Measurements from ENCODE around the gene CPED1.

The CPED1 gene

DNA sequence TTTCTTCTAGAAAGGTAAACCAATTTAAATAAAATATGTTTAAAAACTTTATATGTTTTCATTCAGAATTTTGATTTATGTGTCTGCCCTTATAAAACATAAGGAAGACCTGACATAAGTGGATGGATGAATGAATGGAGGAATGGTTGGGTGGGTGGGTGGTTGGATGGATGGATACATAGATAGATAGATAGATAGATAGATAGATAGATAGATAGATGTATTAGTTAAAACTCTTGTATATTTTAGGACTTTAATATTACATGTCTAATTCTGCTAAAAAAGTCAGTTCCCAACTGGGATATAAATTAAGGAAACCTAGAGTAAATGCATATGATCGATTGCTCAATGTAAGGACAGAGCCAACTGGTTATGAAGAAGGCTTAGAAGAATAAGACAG, 184.0 kb downstream of the CPED1 start:
- Histone ChIP-seq H3K4me3 (ENCODE audit: low read length in 2 of 2) (no peak overlapping the region), H3K27ac (replicated peaks; ENCODE audit: low read length) (no peak overlapping the region), H3K27me3 (ENCODE audit: control insufficient read depth in 3 of 3, insufficient read depth in 3 of 3, low read depth in 1 of 3, low read length in 3 of 3) (no peaks in the 10 kb centered on the region), H3K4me2 (ENCODE audit: insufficient read depth, low read length, poor library complexity, severe bottlenecking) (no peak overlapping the region), H3K4ac (ENCODE audit: low read length) (no peak overlapping the region), H3K18ac (ENCODE audit: low read length) (no peak overlapping the region), H2BK120ac (ENCODE audit: low read depth, low read length) (no peak overlapping the region), H3K9ac (ENCODE audit: low read depth, low read length, poor library complexity) (no peak overlapping the region), H3K4me1 (ENCODE audit: control insufficient read depth in 2 of 2, insufficient read depth in 1 of 2, low read depth in 1 of 2, low read length in 2 of 2) (no peaks in the 10 kb centered on the region), H4K8ac (ENCODE audit: low read depth, low read length) (no peak overlapping the region), H3K79me1 (ENCODE audit: low read depth, low read length) (no peaks in the 10 kb centered on the region), H4K91ac (ENCODE audit: low read depth, low read length, poor library complexity) (no peak overlapping the region), H3K9me3 (replicated peaks in 1 of 2; ENCODE audit: control insufficient read depth in 2 of 2, insufficient read depth in 1 of 2, low read depth in 1 of 2, low read length in 2 of 2) (no peaks in the 10 kb centered on the region), H2AK5ac (ENCODE audit: low read depth, low read length) (no peak overlapping the region), H2BK5ac (ENCODE audit: low read length) (no peak overlapping the region), H2BK12ac (ENCODE audit: low read length) (no peak overlapping the region), H2BK15ac (ENCODE audit: low read length) (no peak overlapping the region), H3K23ac (ENCODE audit: low read depth, low read length, poor library complexity) (no peak overlapping the region), H3K36me3 (replicated peaks in 1 of 2; ENCODE audit: control insufficient read depth in 2 of 2, insufficient read depth in 2 of 2, low read length in 2 of 2) (no peaks in the 10 kb centered on the region), H2AFZ (ENCODE audit: low read length) (no peak overlapping the region), H3K14ac (ENCODE audit: low read length) (no peak overlapping the region)
- DNase-seq (ENCODE audit: low spot score): no peak
- WGBS, 2 donors (ENCODE audit: extremely low coverage in 2 of 2, insufficient read length in 2 of 2, insufficient replicate concordance in 1 of 2): no CpG with 5 or more reads among the region's 1 CpG

DNA sequence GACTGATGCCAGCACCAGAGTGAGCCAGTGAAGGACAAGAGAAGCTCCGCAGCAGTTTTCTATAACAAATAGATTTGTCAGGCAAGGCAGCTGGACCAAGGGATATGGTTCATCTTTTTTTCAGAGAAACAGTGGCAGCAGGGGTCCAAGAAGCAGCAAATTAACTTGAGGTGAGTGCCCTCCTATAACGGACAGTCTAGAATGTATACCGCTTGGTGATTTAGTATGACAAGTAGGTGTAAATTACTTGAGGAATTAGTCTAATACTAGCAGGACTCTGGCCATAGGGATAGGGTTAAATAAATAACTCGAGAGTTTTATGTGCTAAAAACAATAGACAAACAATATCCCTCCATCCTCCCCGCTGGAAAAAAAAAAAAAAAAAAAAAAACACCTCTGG, 187.3 kb downstream of the CPED1 start:
- Histone ChIP-seq H4K8ac (ENCODE audit: low read depth, low read length) (no peak overlapping the region), H3K4me2 (ENCODE audit: insufficient read depth, low read length, poor library complexity, severe bottlenecking) (no peak overlapping the region), H3K4me3 (ENCODE audit: low read length in 2 of 2) (no peak overlapping the region), H3K36me3 (replicated peaks in 1 of 2; ENCODE audit: control insufficient read depth in 2 of 2, insufficient read depth in 2 of 2, low read length in 2 of 2) (no peaks in the 10 kb centered on the region), H3K9ac (ENCODE audit: low read depth, low read length, poor library complexity) (no peak overlapping the region), H3K27me3 (ENCODE audit: control insufficient read depth in 3 of 3, insufficient read depth in 3 of 3, low read depth in 1 of 3, low read length in 3 of 3) (no peaks in the 10 kb centered on the region), H3K27ac (replicated peaks; ENCODE audit: low read length) (no peak overlapping the region), H2AK5ac (ENCODE audit: low read depth, low read length) (no peak overlapping the region), H2AFZ (ENCODE audit: low read length) (no peak overlapping the region), H2BK120ac (ENCODE audit: low read depth, low read length) (no peak overlapping the region), H3K9me3 (replicated peaks in 1 of 2; ENCODE audit: control insufficient read depth in 2 of 2, insufficient read depth in 1 of 2, low read depth in 1 of 2, low read length in 2 of 2) (no peaks in the 10 kb centered on the region), H3K4me1 (ENCODE audit: control insufficient read depth in 2 of 2, insufficient read depth in 1 of 2, low read depth in 1 of 2, low read length in 2 of 2) (no peaks in the 10 kb centered on the region), H3K14ac (ENCODE audit: low read length) (no peak overlapping the region), H2BK5ac (ENCODE audit: low read length) (no peak overlapping the region), H2BK12ac (ENCODE audit: low read length) (no peak overlapping the region), H2BK15ac (ENCODE audit: low read length) (no peak overlapping the region), H3K79me1 (ENCODE audit: low read depth, low read length) (no peaks in the 10 kb centered on the region), H3K4ac (ENCODE audit: low read length) (no peak overlapping the region), H4K91ac (ENCODE audit: low read depth, low read length, poor library complexity) (no peak overlapping the region), H3K18ac (ENCODE audit: low read length) (no peak overlapping the region), H3K23ac (ENCODE audit: low read depth, low read length, poor library complexity) (no peak overlapping the region)
- DNase-seq (ENCODE audit: low spot score): no peak
- no CpG with 5 or more reads among the region's 5 CpGs for WGBS, 2 donors (ENCODE audit: extremely low coverage in 2 of 2, insufficient read length in 2 of 2, insufficient replicate concordance in 1 of 2)

DNA sequence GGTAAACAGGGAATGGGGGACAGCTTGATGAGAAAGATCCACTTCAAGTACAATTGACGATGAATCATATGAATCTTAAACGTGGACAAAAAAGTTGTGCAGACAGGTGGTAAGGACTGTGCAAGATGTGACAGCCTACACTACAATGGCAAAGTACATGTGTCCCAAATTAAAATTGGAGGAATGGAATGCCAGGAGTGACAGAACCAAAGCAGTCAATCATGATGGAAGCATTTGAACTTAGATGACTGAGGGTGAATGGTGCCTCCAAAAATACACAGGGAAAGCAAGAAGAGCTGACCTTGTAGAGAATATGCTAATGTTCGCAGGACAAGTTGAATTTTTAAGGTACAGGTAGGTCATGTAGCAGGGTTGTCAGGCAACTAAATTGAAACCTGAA, 189.9 kb downstream of the CPED1 start:
- no peak overlapping the region for H3K9ac ChIP-seq (ENCODE audit: low read depth, low read length, poor library complexity)
- H3K4me2 ChIP-seq (ENCODE audit: insufficient read depth, low read length, poor library complexity, severe bottlenecking): no peak overlapping the region
- no peak overlapping the region for H3K18ac ChIP-seq (ENCODE audit: low read length)
- H3K79me1 ChIP-seq (ENCODE audit: low read depth, low read length): no peaks in the 10 kb centered on the region
- no peak overlapping the region for H2BK12ac ChIP-seq (ENCODE audit: low read length)
- no peak overlapping the region for H2BK120ac ChIP-seq (ENCODE audit: low read depth, low read length)
- no peak overlapping the region for H2BK5ac ChIP-seq (ENCODE audit: low read length)
- no peak overlapping the region for H2BK15ac ChIP-seq (ENCODE audit: low read length)
- H3K27me3 ChIP-seq (ENCODE audit: control insufficient read depth in 3 of 3, insufficient read depth in 3 of 3, low read depth in 1 of 3, low read length in 3 of 3): no peaks in the 10 kb centered on the region
- no peak overlapping the region for H2AFZ ChIP-seq (ENCODE audit: low read length)
- no peak overlapping the region for H4K8ac ChIP-seq (ENCODE audit: low read depth, low read length)
- H3K14ac ChIP-seq (ENCODE audit: low read length): no peak overlapping the region
- no peaks in the 10 kb centered on the region for H3K36me3 ChIP-seq (replicated peaks in 1 of 2; ENCODE audit: control insufficient read depth in 2 of 2, insufficient read depth in 2 of 2, low read length in 2 of 2)
- no CpG with 5 or more reads among the region's 3 CpGs for WGBS, 2 donors (ENCODE audit: extremely low coverage in 2 of 2, insufficient read length in 2 of 2, insufficient replicate concordance in 1 of 2)
- no peaks in the 10 kb centered on the region for H3K9me3 ChIP-seq (replicated peaks in 1 of 2; ENCODE audit: control insufficient read depth in 2 of 2, insufficient read depth in 1 of 2, low read depth in 1 of 2, low read length in 2 of 2)
- H3K4me3 ChIP-seq (ENCODE audit: low read length in 2 of 2): no peak overlapping the region
- no peak for DNase-seq (ENCODE audit: low spot score)
- H3K27ac ChIP-seq (replicated peaks; ENCODE audit: low read length): no peak overlapping the region
- no peaks in the 10 kb centered on the region for H3K4me1 ChIP-seq (ENCODE audit: control insufficient read depth in 2 of 2, insufficient read depth in 1 of 2, low read depth in 1 of 2, low read length in 2 of 2)
- H2AK5ac ChIP-seq (ENCODE audit: low read depth, low read length): no peak overlapping the region
- H3K23ac ChIP-seq (ENCODE audit: low read depth, low read length, poor library complexity): no peak overlapping the region
- H3K4ac ChIP-seq (ENCODE audit: low read length): no peak overlapping the region
- no peak overlapping the region for H4K91ac ChIP-seq (ENCODE audit: low read depth, low read length, poor library complexity)

DNA sequence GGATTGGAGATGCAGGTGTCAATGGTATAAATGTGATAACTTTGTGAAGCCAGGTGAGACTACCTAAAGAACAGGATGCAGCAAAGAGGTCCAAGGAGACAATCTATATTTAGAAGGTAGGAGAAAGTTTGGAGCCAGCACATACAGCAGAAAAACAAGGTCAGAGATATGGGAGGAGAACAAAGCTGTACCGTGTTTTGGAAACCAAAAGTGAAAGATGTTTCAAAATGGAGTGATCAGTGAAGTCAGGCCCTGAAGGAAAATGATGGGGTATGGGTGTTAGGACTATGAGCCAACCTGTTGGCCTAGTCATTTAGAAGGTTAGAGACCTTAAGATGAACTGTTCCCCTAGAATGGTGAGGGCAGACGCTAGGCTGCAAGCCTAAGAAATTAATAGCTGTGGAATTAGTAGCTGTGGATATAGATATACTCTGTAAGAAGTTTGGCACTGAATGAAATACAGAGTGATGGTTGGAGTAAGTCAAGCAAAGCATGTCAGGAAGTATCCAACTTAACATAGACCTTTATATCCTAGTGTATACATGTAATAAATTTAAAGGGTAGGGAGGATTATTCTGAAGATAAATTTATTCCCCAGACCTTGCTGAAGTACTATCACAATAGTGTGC, 190.5 kb downstream of the CPED1 start:
- no peaks in the 10 kb centered on the region for H3K79me1 ChIP-seq (ENCODE audit: low read depth, low read length)
- no peak overlapping the region for H3K27ac ChIP-seq (replicated peaks; ENCODE audit: low read length)
- no peak overlapping the region for H3K9ac ChIP-seq (ENCODE audit: low read depth, low read length, poor library complexity)
- no peak overlapping the region for H2AFZ ChIP-seq (ENCODE audit: low read length)
- no peak for DNase-seq (ENCODE audit: low spot score)
- no peak overlapping the region for H3K4me2 ChIP-seq (ENCODE audit: insufficient read depth, low read length, poor library complexity, severe bottlenecking)
- H3K27me3 ChIP-seq (ENCODE audit: control insufficient read depth in 3 of 3, insufficient read depth in 3 of 3, low read depth in 1 of 3, low read length in 3 of 3): no peaks in the 10 kb centered on the region
- no peak overlapping the region for H3K4me3 ChIP-seq (ENCODE audit: low read length in 2 of 2)
- no peak overlapping the region for H2BK5ac ChIP-seq (ENCODE audit: low read length)
- no peak overlapping the region for H2AK5ac ChIP-seq (ENCODE audit: low read depth, low read length)
- WGBS, 2 donors (ENCODE audit: extremely low coverage in 2 of 2, insufficient read length in 2 of 2, insufficient replicate concordance in 1 of 2): no CpG with 5 or more reads among the region's 2 CpGs
- H3K14ac ChIP-seq (ENCODE audit: low read length): no peak overlapping the region
- H2BK120ac ChIP-seq (ENCODE audit: low read depth, low read length): no peak overlapping the region
- H4K8ac ChIP-seq (ENCODE audit: low read depth, low read length): no peak overlapping the region
- no peak overlapping the region for H3K4ac ChIP-seq (ENCODE audit: low read length)
- H3K18ac ChIP-seq (ENCODE audit: low read length): no peak overlapping the region
- no peaks in the 10 kb centered on the region for H3K4me1 ChIP-seq (ENCODE audit: control insufficient read depth in 2 of 2, insufficient read depth in 1 of 2, low read depth in 1 of 2, low read length in 2 of 2)
- no peaks in the 10 kb centered on the region for H3K36me3 ChIP-seq (replicated peaks in 1 of 2; ENCODE audit: control insufficient read depth in 2 of 2, insufficient read depth in 2 of 2, low read length in 2 of 2)
- H3K9me3 ChIP-seq (replicated peaks in 1 of 2; ENCODE audit: control insufficient read depth in 2 of 2, insufficient read depth in 1 of 2, low read depth in 1 of 2, low read length in 2 of 2): no peaks in the 10 kb centered on the region
- no peak overlapping the region for H3K23ac ChIP-seq (ENCODE audit: low read depth, low read length, poor library complexity)
- H4K91ac ChIP-seq (ENCODE audit: low read depth, low read length, poor library complexity): no peak overlapping the region
- H2BK15ac ChIP-seq (ENCODE audit: low read length): no peak overlapping the region
- H2BK12ac ChIP-seq (ENCODE audit: low read length): no peak overlapping the region
